ENCODE measurements around the gene PDE4D. TPM values are rescaled to one million over a fixed set of nuclear protein-coding genes. Genes with fewer than 3 reads are reported as not detected.

PDE4D gene
- total RNA-seq, 1 experiment from 2014 or later = 3.3 TPM

DNA sequence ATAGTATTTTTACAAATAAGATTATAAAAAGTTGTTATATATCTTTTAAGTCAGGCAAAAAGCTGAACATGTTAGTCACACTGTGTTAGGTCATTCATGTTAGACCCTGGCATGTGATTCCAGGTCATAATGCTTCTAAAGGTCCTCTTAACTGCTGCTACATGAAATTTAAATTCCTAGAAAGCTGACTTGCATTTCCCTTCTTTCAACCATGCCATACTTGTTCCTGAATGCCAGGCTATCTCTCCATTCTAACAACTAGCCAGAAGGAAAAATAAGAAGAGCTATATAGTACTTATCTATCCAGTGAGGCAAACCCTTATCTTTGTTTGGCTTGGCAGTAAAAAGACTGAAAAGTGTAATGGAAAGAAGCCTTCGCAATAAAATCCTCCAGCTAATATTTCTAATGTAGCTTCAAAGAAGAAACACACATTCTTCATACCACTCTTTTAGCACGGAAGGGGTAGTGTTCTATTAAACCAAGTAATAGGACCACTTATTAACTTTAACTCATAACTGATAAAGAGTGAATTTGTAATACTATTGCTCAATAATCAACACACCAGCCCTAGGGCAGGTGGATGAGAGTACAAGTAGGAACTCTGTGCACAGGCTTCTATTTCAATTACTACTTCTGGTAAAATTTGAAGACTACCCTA, 310.2 kb downstream of the PDE4D start:
- no peak overlapping the region for H3K27ac Mint-ChIP-seq

DNA sequence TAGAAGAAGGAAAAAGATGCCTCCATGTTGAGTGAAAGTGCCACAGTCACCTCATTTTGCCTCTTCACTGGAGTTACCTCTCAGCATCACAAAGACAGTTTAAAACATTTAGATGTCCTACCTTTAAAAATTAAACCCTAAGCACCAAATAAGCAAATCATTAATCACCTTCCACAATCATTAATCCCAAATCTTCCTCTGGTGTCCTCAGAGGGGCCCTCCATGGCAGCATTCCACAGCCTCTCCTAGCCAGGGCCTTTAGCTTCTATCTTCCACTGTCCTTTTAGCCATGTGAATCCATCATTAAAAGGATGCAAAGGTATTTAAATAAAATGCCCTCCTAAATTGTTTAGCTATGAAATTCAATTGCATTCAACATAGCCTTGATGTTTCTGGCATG, 310.8 kb downstream of the PDE4D start:
- H3K4me3 Mint-ChIP-seq = no peak overlapping the region
- ChIA-PET POLR2A (no interaction called here), CTCF (no interaction called here)
- H3K36me3 Mint-ChIP-seq = no peaks in the 10 kb centered on the region
- H3K9me3 Mint-ChIP-seq = no peaks in the 10 kb centered on the region
- H3K27ac Mint-ChIP-seq = no peak overlapping the region
- no peak for DNase-seq (ENCODE audit: low spot score)
- no peaks in the 10 kb centered on the region for H3K27me3 Mint-ChIP-seq (ENCODE audit: low read depth)
- H3K4me1 Mint-ChIP-seq = peaks cover 51% of the 10 kb centered on the region
- no peak for ATAC-seq
- TF ChIP-seq KAT7 (CRISPR knock-in tag; IDR thresholded peaks at IDR 0.05; ENCODE audit: borderline replicate concordance) = no peak
- TF ChIP-seq ELF4 (CRISPR knock-in tag; IDR thresholded peaks at IDR 0.05; ENCODE audit: low read depth) = no peak
- TF ChIP-seq, protein P1, sequence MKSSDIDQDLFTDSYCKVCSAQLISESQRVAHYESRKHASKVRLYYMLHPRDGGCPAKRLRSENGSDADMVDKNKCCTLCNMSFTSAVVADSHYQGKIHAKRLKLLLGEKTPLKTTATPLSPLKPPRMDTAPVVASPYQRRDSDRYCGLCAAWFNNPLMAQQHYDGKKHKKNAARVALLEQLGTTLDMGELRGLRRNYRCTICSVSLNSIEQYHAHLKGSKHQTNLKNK (CRISPR knock-in tag; IDR thresholded peaks at IDR 0.05) = no peak
- no peak for TF ChIP-seq RELA (CRISPR knock-in tag; IDR thresholded peaks at IDR 0.05; ENCODE audit: borderline replicate concordance)
- TF ChIP-seq FOXK1 (CRISPR knock-in tag; IDR thresholded peaks at IDR 0.05) = no peak
- TF ChIP-seq, protein P2, sequence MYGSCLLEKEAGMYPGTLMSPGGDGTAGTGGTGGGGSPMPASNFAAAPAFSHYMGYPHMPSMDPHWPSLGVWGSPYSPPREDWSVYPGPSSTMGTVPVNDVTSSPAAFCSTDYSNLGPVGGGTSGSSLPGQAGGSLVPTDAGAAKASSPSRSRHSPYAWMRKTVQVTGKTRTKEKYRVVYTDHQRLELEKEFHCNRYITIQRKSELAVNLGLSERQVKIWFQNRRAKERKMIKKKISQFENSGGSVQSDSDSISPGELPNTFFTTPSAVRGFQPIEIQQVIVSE (CRISPR knock-in tag; IDR thresholded peaks at IDR 0.05; ENCODE audit: borderline replicate concordance) = no peak
- TF ChIP-seq, protein P3, sequence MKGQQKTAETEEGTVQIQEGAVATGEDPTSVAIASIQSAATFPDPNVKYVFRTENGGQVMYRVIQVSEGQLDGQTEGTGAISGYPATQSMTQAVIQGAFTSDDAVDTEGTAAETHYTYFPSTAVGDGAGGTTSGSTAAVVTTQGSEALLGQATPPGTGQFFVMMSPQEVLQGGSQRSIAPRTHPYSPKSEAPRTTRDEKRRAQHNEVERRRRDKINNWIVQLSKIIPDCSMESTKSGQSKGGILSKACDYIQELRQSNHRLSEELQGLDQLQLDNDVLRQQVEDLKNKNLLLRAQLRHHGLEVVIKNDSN (CRISPR knock-in tag; IDR thresholded peaks at IDR 0.05) = no peak
- TF ChIP-seq NR3C1 (CRISPR knock-in tag; conservative IDR thresholded peaks at IDR 0.05; ENCODE audit: low read depth) = no peak
- no peak for TF ChIP-seq ZNF263 (CRISPR knock-in tag; IDR thresholded peaks at IDR 0.05; ENCODE audit: low read depth)
- TF ChIP-seq, protein P4, sequence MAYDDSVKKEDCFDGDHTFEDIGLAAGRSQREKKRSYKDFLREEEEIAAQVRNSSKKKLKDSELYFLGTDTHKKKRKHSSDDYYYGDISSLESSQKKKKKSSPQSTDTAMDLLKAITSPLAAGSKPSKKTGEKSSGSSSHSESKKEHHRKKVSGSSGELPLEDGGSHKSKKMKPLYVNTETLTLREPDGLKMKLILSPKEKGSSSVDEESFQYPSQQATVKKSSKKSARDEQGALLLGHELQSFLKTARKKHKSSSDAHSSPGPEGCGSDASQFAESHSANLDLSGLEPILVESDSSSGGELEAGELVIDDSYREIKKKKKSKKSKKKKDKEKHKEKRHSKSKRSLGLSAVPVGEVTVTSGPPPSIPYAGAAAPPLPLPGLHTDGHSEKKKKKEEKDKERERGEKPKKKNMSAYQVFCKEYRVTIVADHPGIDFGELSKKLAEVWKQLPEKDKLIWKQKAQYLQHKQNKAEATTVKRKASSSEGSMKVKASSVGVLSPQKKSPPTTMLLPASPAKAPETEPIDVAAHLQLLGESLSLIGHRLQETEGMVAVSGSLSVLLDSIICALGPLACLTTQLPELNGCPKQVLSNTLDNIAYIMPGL (CRISPR knock-in tag; IDR thresholded peaks at IDR 0.05) = no peak
- no peak for TF ChIP-seq ZBTB21 (CRISPR knock-in tag; IDR thresholded peaks at IDR 0.05; ENCODE audit: borderline replicate concordance)
- TF ChIP-seq ATF1 (CRISPR knock-in tag; IDR thresholded peaks at IDR 0.05) = no peak

More for the DNA sequence above, 310.2 kb downstream of the PDE4D start:
- Mint-ChIP-seq H3K36me3 (no peaks in the 10 kb centered on the region), H3K9me3 (no peaks in the 10 kb centered on the region), H3K4me3 (no peak overlapping the region), H3K4me1 (peaks cover 56% of the 10 kb centered on the region), H3K27me3 (ENCODE audit: low read depth) (no peaks in the 10 kb centered on the region)
- TF ChIP-seq NR2C2 (CRISPR knock-in tag; IDR thresholded peaks at IDR 0.05) (no peak), ZNF317 (CRISPR knock-in tag; IDR thresholded peaks at IDR 0.05; ENCODE audit: borderline replicate concordance, low read depth) (no peak), JAZF1 (CRISPR knock-in tag; IDR thresholded peaks at IDR 0.05) (no peak), CREM (CRISPR knock-in tag; IDR thresholded peaks at IDR 0.05) (no peak), NR3C1 (CRISPR knock-in tag; conservative IDR thresholded peaks at IDR 0.05; ENCODE audit: low read depth) (no peak), CBFB (CRISPR knock-in tag; IDR thresholded peaks at IDR 0.05; ENCODE audit: low read depth) (no peak), FOXK1 (CRISPR knock-in tag; IDR thresholded peaks at IDR 0.05) (no peak), ZNF416 (CRISPR knock-in tag; IDR thresholded peaks at IDR 0.05) (no peak), NFYB (CRISPR knock-in tag; conservative IDR thresholded peaks at IDR 0.05; ENCODE audit: low read depth) (no peak), ZNF263 (CRISPR knock-in tag; IDR thresholded peaks at IDR 0.05; ENCODE audit: low read depth) (no peak), RELA (CRISPR knock-in tag; IDR thresholded peaks at IDR 0.05; ENCODE audit: borderline replicate concordance) (no peak), ELF4 (CRISPR knock-in tag; IDR thresholded peaks at IDR 0.05; ENCODE audit: low read depth) (no peak), ZNF138 (CRISPR knock-in tag; conservative IDR thresholded peaks at IDR 0.05) (no peak)
- TF ChIP-seq, protein P5, sequence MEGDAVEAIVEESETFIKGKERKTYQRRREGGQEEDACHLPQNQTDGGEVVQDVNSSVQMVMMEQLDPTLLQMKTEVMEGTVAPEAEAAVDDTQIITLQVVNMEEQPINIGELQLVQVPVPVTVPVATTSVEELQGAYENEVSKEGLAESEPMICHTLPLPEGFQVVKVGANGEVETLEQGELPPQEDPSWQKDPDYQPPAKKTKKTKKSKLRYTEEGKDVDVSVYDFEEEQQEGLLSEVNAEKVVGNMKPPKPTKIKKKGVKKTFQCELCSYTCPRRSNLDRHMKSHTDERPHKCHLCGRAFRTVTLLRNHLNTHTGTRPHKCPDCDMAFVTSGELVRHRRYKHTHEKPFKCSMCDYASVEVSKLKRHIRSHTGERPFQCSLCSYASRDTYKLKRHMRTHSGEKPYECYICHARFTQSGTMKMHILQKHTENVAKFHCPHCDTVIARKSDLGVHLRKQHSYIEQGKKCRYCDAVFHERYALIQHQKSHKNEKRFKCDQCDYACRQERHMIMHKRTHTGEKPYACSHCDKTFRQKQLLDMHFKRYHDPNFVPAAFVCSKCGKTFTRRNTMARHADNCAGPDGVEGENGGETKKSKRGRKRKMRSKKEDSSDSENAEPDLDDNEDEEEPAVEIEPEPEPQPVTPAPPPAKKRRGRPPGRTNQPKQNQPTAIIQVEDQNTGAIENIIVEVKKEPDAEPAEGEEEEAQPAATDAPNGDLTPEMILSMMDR (IDR thresholded peaks at IDR 0.05) = no peak
- TF ChIP-seq, protein P6, sequence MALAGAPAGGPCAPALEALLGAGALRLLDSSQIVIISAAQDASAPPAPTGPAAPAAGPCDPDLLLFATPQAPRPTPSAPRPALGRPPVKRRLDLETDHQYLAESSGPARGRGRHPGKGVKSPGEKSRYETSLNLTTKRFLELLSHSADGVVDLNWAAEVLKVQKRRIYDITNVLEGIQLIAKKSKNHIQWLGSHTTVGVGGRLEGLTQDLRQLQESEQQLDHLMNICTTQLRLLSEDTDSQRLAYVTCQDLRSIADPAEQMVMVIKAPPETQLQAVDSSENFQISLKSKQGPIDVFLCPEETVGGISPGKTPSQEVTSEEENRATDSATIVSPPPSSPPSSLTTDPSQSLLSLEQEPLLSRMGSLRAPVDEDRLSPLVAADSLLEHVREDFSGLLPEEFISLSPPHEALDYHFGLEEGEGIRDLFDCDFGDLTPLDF (CRISPR knock-in tag; IDR thresholded peaks at IDR 0.05) = no peak
- TF ChIP-seq, protein P7, sequence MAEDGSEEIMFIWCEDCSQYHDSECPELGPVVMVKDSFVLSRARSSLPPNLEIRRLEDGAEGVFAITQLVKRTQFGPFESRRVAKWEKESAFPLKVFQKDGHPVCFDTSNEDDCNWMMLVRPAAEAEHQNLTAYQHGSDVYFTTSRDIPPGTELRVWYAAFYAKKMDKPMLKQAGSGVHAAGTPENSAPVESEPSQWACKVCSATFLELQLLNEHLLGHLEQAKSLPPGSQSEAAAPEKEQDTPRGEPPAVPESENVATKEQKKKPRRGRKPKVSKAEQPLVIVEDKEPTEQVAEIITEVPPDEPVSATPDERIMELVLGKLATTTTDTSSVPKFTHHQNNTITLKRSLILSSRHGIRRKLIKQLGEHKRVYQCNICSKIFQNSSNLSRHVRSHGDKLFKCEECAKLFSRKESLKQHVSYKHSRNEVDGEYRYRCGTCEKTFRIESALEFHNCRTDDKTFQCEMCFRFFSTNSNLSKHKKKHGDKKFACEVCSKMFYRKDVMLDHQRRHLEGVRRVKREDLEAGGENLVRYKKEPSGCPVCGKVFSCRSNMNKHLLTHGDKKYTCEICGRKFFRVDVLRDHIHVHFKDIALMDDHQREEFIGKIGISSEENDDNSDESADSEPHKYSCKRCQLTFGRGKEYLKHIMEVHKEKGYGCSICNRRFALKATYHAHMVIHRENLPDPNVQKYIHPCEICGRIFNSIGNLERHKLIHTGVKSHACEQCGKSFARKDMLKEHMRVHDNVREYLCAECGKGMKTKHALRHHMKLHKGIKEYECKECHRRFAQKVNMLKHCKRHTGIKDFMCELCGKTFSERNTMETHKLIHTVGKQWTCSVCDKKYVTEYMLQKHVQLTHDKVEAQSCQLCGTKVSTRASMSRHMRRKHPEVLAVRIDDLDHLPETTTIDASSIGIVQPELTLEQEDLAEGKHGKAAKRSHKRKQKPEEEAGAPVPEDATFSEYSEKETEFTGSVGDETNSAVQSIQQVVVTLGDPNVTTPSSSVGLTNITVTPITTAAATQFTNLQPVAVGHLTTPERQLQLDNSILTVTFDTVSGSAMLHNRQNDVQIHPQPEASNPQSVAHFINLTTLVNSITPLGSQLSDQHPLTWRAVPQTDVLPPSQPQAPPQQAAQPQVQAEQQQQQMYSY (CRISPR knock-in tag; IDR thresholded peaks at IDR 0.05) = no peak
- no peak for ATAC-seq
- ChIA-PET POLR2A (no interaction called here), CTCF (no interaction called here)
- no peak for DNase-seq (ENCODE audit: low spot score)
